SK-N-SH treated with all-trans-retinoic acid at 6 μM for 48 hours (cell line): ENCODE measurements around the gene EPB41.
"Not testable (repeated sequence)": the region's sequence is repeated elsewhere in the genome, so short reads cannot be mapped to it uniquely, and the experiment has no call there.

Experiments
- ATAC-seq: fragments of 200-7000 bp; cut with Tn5 transposase; 3 replicates; pipeline ENCODE4 v1.9.1; 2020; ENCODE audit warnings: mild to moderate bottlenecking, moderate library complexity
- BACH2 ChIP-seq: fragments of 250-450 bp; sonication (Bioruptor Pico); IDR thresholded peaks from 2 replicates; pipeline ENCODE4 v1.9.0; 2021; ENCODE audit warnings: mild to moderate bottlenecking, borderline replicate concordance
- CREB5 ChIP-seq: fragments of 250-450 bp; sonication (Bioruptor Pico); IDR thresholded peaks from 2 replicates; pipeline ENCODE4 v1.5.1; 2020; ENCODE audit warnings: low read depth, mild to moderate bottlenecking, moderate library complexity
- CSDC2 ChIP-seq: fragments of 250-450 bp; sonication (Bioruptor Pico); IDR thresholded peaks from 2 replicates; pipeline ENCODE4 v1.5.0; 2020; ENCODE audit warnings: mild to moderate bottlenecking, moderate library complexity
- CSRNP3 ChIP-seq: fragments of 250-450 bp; sonication (Bioruptor Pico); IDR thresholded peaks from 2 replicates; pipeline ENCODE4 v1.5.1; 2021; ENCODE audit warnings: mild to moderate bottlenecking, moderate library complexity
- ESRRG ChIP-seq: fragments of 250-450 bp; sonication (Bioruptor Pico); IDR thresholded peaks from 2 replicates; pipeline ENCODE4 v1.6.1; 2021; ENCODE audit warnings: mild to moderate bottlenecking
- GLIS3 ChIP-seq: fragments of 250-450 bp; sonication (Bioruptor Pico); IDR thresholded peaks from 2 replicates; pipeline ENCODE4 v1.5.0; 2020; ENCODE audit warnings: mild to moderate bottlenecking, moderate library complexity
- ISL1 ChIP-seq: fragments of 250-450 bp; sonication (Bioruptor Pico); IDR thresholded peaks from 2 replicates; pipeline ENCODE4 v2.1.2; 2022; ENCODE audit warnings: mild to moderate bottlenecking, moderate library complexity
- OSR1 ChIP-seq: fragments of 250-450 bp; sonication (Bioruptor Pico); IDR thresholded peaks from 2 replicates; pipeline ENCODE4 v1.8.0; 2022; ENCODE audit warnings: moderate library complexity, mild to moderate bottlenecking, inconsistent platforms
- PATZ1 ChIP-seq: fragments of 250-450 bp; sonication (Bioruptor Pico); IDR thresholded peaks from 2 replicates; pipeline ENCODE4 v1.8.0; 2020; ENCODE audit warnings: mild to moderate bottlenecking, moderate library complexity, borderline replicate concordance
- POU6F1 ChIP-seq: fragments of 250-450 bp; sonication (Bioruptor Pico); IDR thresholded peaks from 2 replicates; pipeline ENCODE4 v1.8.0; 2021; ENCODE audit warnings: low read depth, mild to moderate bottlenecking, moderate library complexity, borderline replicate concordance
- PPARA ChIP-seq: fragments of 250-450 bp; sonication (Bioruptor Pico); IDR thresholded peaks from 2 replicates; pipeline ENCODE4 v1.5.0; 2020; ENCODE audit warnings: mild to moderate bottlenecking, borderline replicate concordance
- SNAI2 ChIP-seq: fragments of 250-450 bp; sonication (Bioruptor Pico); IDR thresholded peaks from 2 replicates; pipeline ENCODE4 v1.5.0; 2020; ENCODE audit warnings: mild to moderate bottlenecking, moderate library complexity
- TCF4 ChIP-seq: fragments of 250-450 bp; sonication (Bioruptor Pico); IDR thresholded peaks from 2 replicates; pipeline ENCODE4 v1.8.0; 2021; ENCODE audit warnings: mild to moderate bottlenecking, moderate library complexity, borderline replicate concordance
- TOX ChIP-seq: fragments of 250-450 bp; sonication (Bioruptor Pico); IDR thresholded peaks from 2 replicates; pipeline ENCODE4 v1.8.0; 2021; ENCODE audit warnings: mild to moderate bottlenecking, moderate library complexity, borderline replicate concordance
- TSHZ2 ChIP-seq: fragments of 250-450 bp; sonication (Bioruptor Pico); IDR thresholded peaks from 2 replicates; pipeline ENCODE4 v1.5.0; 2020; ENCODE audit warnings: mild to moderate bottlenecking, moderate library complexity
- ZC3H10 ChIP-seq: fragments of 250-450 bp; sonication (Bioruptor Pico); IDR thresholded peaks from 2 replicates; pipeline ENCODE4 v1.5.1; 2021; ENCODE audit warnings: mild to moderate bottlenecking, moderate library complexity
- ZFP3 ChIP-seq: fragments of 250-450 bp; sonication (Bioruptor Pico); IDR thresholded peaks from 2 replicates; pipeline ENCODE4 v1.5.0; 2020; ENCODE audit warnings: mild to moderate bottlenecking, moderate library complexity
- ZFP30 ChIP-seq: fragments of 450-650 bp; formaldehyde crosslinking; IDR thresholded peaks from 2 replicates; pipeline ENCODE4 v1.5.0; 2022; ENCODE audit warnings: mild to moderate bottlenecking, moderate library complexity
- ZNF565 ChIP-seq: fragments of 450-650 bp; formaldehyde crosslinking; conservative IDR thresholded peaks from 2 replicates; pipeline ENCODE4 v1.5.0; 2020; ENCODE audit warnings: low read depth, mild to moderate bottlenecking, moderate library complexity
- ZNF70 ChIP-seq: fragments of 450-650 bp; formaldehyde crosslinking; IDR thresholded peaks from 2 replicates; pipeline ENCODE4 v1.5.0; 2020; ENCODE audit warnings: mild to moderate bottlenecking, moderate library complexity
- ZNF8 ChIP-seq: fragments of 450-650 bp; formaldehyde crosslinking; IDR thresholded peaks from 2 replicates; pipeline ENCODE4 v1.5.0; 2020; ENCODE audit warnings: mild to moderate bottlenecking, moderate library complexity

The EPB41 gene

GRCh38 chr1:29126198-29126597, 211.8 kb downstream of the EPB41 start:
- ATAC-seq = no peak
- TF ChIP-seq TCF4 = no peak
- no peak for TF ChIP-seq CSDC2 (CRISPR knock-in tag)
- TF ChIP-seq GLIS3 (CRISPR knock-in tag) = no peak
- no peak for TF ChIP-seq ZFP3 (CRISPR knock-in tag)
- no peak for TF ChIP-seq PATZ1
- no peak for TF ChIP-seq BACH2 (CRISPR knock-in tag)

- ATAC-seq = no peak
These were observed 214.4 kb downstream of the EPB41 start for GRCh38 chr1:29128739-29129138.

GRCh38 chr1:29129916-29130315, 215.5 kb downstream of the EPB41 start:
- TF ChIP-seq BACH2 (CRISPR knock-in tag) (no peak), CSRNP3 (CRISPR knock-in tag) (no peak), POU6F1 (CRISPR knock-in tag) (no peak), ZNF565 (no peak), ZNF70 (CRISPR knock-in tag) (no peak), ZC3H10 (CRISPR knock-in tag) (no peak), ZFP3 (CRISPR knock-in tag) (no peak), OSR1 (CRISPR knock-in tag) (no peak), PATZ1 (no peak), TCF4 (no peak), ZNF8 (no peak), ZFP30 (CRISPR knock-in tag) (no peak), ESRRG (no peak), TOX (CRISPR knock-in tag) (no peak), SNAI2 (CRISPR knock-in tag) (no peak), TSHZ2 (CRISPR knock-in tag) (no peak), GLIS3 (CRISPR knock-in tag) (no peak), ISL1 (no peak), PPARA (CRISPR knock-in tag) (no peak)
- ATAC-seq = no peak

More at GRCh38 chr1:29128739-29129138, 214.4 kb downstream of the EPB41 start:
- TF ChIP-seq ZNF8 (no peak), CREB5 (no peak), ZC3H10 (CRISPR knock-in tag) (no peak), OSR1 (CRISPR knock-in tag) (no peak), PPARA (CRISPR knock-in tag) (no peak)

GRCh38 chr1:29131056-29131455, 216.7 kb downstream of the EPB41 start:
- not testable (repeated sequence) for ATAC-seq
